ENCODE data around the gene EVI5.
"Not testable (repeated sequence)": the region's sequence is repeated elsewhere in the genome, so short reads cannot be mapped to it uniquely, and the experiment has no call there.

- TF ChIP-seq EZH2phosphoT487 (IDR thresholded peaks at IDR 0.05; ENCODE audit: insufficient read depth, low read depth); EZH2 (IDR thresholded peaks at IDR 0.05; ENCODE audit: insufficient read depth, poor library complexity, severe bottlenecking): not testable (repeated sequence)
These were observed 61.2 kb downstream of the EVI5 start for GRCh38 chr1:92723713-92724112.

Measured in GM23248 (cell line).